Trophoblast cell (in vitro differentiated cells and primary cell): ENCODE measurements around the gene PTGER1.

Experiments used
- DNase-seq, 2 donors: peaks; one replicate each; pipeline ENCODE4 v3.0.0-alpha.2; 2016
- H2AFZ ChIP-seq: 2 replicates; pipeline ENCODE4 v1.6.1; 2013; ENCODE audit warnings: low read length, moderate library complexity, mild to moderate bottlenecking; ENCODE audit not compliant: insufficient read depth, poor library complexity
- H2AK5ac ChIP-seq: 2 replicates; pipeline ENCODE4 v1.6.1; 2013; ENCODE audit warnings: mild to moderate bottlenecking, low read length
- H2BK120ac ChIP-seq: 2 replicates; pipeline ENCODE4 v1.6.1; 2013; ENCODE audit warnings: low read length, mild to moderate bottlenecking, moderate library complexity; ENCODE audit not compliant: insufficient read depth, poor library complexity
- H2BK12ac ChIP-seq: 2 replicates; pipeline ENCODE4 v1.6.1; 2013; ENCODE audit warnings: mild to moderate bottlenecking, low read length, moderate library complexity
- H2BK5ac ChIP-seq: 2 replicates; pipeline ENCODE4 v1.6.1; 2013; ENCODE audit warnings: low read length, low read depth, moderate library complexity, mild to moderate bottlenecking; ENCODE audit not compliant: poor library complexity
- H3K14ac ChIP-seq: 2 replicates; pipeline ENCODE4 v1.6.1; 2013; ENCODE audit warnings: mild to moderate bottlenecking, low read length
- H3K18ac ChIP-seq: 2 replicates; pipeline ENCODE4 v1.6.1; 2013; ENCODE audit warnings: mild to moderate bottlenecking, low read length
- H3K23ac ChIP-seq: 2 replicates; pipeline ENCODE4 v1.6.1; 2013; ENCODE audit warnings: low read length
- H3K27ac ChIP-seq: 2 replicates; pipeline ENCODE4 v1.5.1; 2013; ENCODE audit warnings: low read depth, mild to moderate bottlenecking, inconsistent platforms, low read length, moderate library complexity
- H3K27me3 ChIP-seq: 2 replicates; pipeline ENCODE4 v1.6.1; 2013; ENCODE audit warnings: inconsistent platforms, mild to moderate bottlenecking, low read length, moderate library complexity; ENCODE audit not compliant: insufficient read depth
- H3K36me3 ChIP-seq, 2 experiments: 1 replicate in 1 of 2; 2 replicates in 1 of 2; pipeline ENCODE4 v1.6.1; 2013; ENCODE audit warnings: low read length in 2 of 2, mild to moderate bottlenecking in 2 of 2, moderate library complexity in 1 of 2; ENCODE audit not compliant: insufficient read depth in 2 of 2, control insufficient read depth in 1 of 2
- H3K4ac ChIP-seq: 2 replicates; pipeline ENCODE4 v1.6.1; 2013; ENCODE audit warnings: low read depth, mild to moderate bottlenecking, low read length, moderate library complexity
- H3K4me1 ChIP-seq, 2 experiments: 1 replicate in 1 of 2; 2 replicates in 1 of 2; pipeline ENCODE4 v1.6.1; 2013; ENCODE audit warnings: low read length in 2 of 2, mild to moderate bottlenecking in 2 of 2, moderate library complexity in 1 of 2; ENCODE audit not compliant: insufficient read depth in 2 of 2, control insufficient read depth in 1 of 2
- H3K4me2 ChIP-seq: 2 replicates; pipeline ENCODE4 v1.6.1; 2013; ENCODE audit warnings: inconsistent platforms, mild to moderate bottlenecking, low read length, moderate library complexity
- H3K4me3 ChIP-seq: 2 replicates; pipeline ENCODE4 v1.5.1; 2013; ENCODE audit warnings: mild to moderate bottlenecking, low read depth, low read length, inconsistent platforms
- H3K79me1 ChIP-seq: one replicate; pipeline ENCODE4 v1.6.1; 2013; ENCODE audit warnings: low read length
- H3K79me2 ChIP-seq: 2 replicates; pipeline ENCODE4 v1.6.1; 2013; ENCODE audit warnings: low read length, mild to moderate bottlenecking; ENCODE audit not compliant: control insufficient read depth, insufficient read depth, poor library complexity
- H3K9ac ChIP-seq: 2 replicates; pipeline ENCODE4 v1.6.1; 2013; ENCODE audit warnings: mild to moderate bottlenecking, low read length
- H3K9me3 ChIP-seq: 2 replicates; pipeline ENCODE4 v1.6.1; 2013; ENCODE audit warnings: low read depth, mild to moderate bottlenecking, control low read depth, inconsistent platforms, low read length; ENCODE audit not compliant: insufficient read depth
- H4K12ac ChIP-seq: 2 replicates; pipeline ENCODE4 v1.6.1; 2013; ENCODE audit warnings: low read depth, mild to moderate bottlenecking, low read length, moderate library complexity
- H4K8ac ChIP-seq: 2 replicates; pipeline ENCODE4 v1.6.1; 2013; ENCODE audit warnings: low read depth, mild to moderate bottlenecking, low read length, moderate library complexity
- H4K91ac ChIP-seq: one replicate; pipeline ENCODE4 v1.6.1; 2013; ENCODE audit warnings: low read depth, mild to moderate bottlenecking, low read length, moderate library complexity
- WGBS: extraction: QIAGEN DNeasy Blood & Tissue Kit; methylation state at CpG from one replicate; pipeline ENCODE4 v1.1.7; 2013; ENCODE audit warnings: missing lambda C conversion rate; ENCODE audit not compliant: insufficient read length, insufficient coverage; ENCODE audit errors: extremely low coverage; 5-methylcytosine and 5-hydroxymethylcytosine counted together

The PTGER1 gene

GRCh38 chr19:14473073-14473977 lies 1.8 kb downstream of the PTGER1 start:
- H3K9ac ChIP-seq: no peak overlapping the region
- H4K91ac ChIP-seq: no peak overlapping the region
- peaks cover 2% of the 10 kb centered on the region for H3K9me3 ChIP-seq
- no peak overlapping the region for H3K27ac ChIP-seq
- no peaks in the 10 kb centered on the region for H3K79me1 ChIP-seq
- no peak overlapping the region for H3K23ac ChIP-seq
- H2BK5ac ChIP-seq: no peak overlapping the region
- no peak overlapping the region for H2BK12ac ChIP-seq
- peaks cover 0 to 8% of the 10 kb centered on the region in 2 experiments for H3K4me1 ChIP-seq
- H4K12ac ChIP-seq: no peak overlapping the region
- no peaks in the 10 kb centered on the region for H3K27me3 ChIP-seq
- H3K79me2 ChIP-seq: no peaks in the 10 kb centered on the region
- H3K14ac ChIP-seq: no peak overlapping the region
- H3K4ac ChIP-seq: no peak overlapping the region
- peak in 1 of 2 donors; percentile 38 for DNase-seq
- H4K8ac ChIP-seq: no peak overlapping the region
- H3K18ac ChIP-seq: no peak overlapping the region
- no peak overlapping the region for H3K4me2 ChIP-seq
- H2BK120ac ChIP-seq: no peak overlapping the region
- H2AK5ac ChIP-seq: no peak overlapping the region
- H3K4me3 ChIP-seq: no peak overlapping the region
- peaks cover 13 to 14% of the 10 kb centered on the region in 2 experiments for H3K36me3 ChIP-seq
- no CpG with 5 or more reads among the region's 97 CpGs for WGBS
- H2AFZ ChIP-seq: no peak overlapping the region

DNA sequence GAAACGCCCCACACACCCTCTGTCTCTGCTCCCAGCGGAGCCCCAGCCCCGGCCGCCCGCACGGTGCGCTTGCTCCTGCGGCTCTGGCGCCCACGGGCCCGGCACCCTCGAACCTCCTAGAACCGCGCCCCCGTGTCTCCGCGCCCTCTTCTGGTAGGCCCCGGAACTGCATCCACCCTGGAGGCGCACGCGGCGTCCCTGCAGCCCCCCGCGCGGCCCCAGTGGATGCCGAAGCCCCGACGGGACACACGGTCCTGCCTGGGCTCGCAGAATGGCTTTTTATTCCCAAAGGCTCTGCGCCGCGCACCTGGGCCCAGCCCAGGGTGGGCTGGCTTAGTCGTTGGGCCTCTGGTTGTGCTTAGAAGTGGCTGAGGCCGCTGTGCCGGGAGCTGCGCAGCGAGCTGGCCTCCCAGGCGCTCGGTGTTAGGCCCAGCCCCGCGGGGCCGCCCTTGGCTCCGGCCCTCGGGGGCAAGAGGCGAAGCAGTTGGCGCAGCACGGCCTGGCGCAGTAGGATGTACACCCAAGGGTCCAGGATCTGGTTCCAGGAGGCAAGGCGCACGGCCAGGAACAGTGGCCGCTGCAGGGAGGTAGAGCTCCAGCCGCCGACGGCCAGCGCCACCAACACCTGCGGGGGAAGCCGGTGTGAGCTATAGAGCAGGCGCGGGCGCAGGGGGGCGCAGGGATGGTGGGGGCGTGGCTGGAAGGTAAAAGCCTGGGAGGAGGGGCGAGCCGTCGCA lies 2.8 kb downstream of the PTGER1 start:
- no peaks in the 10 kb centered on the region for H3K27me3 ChIP-seq
- peak overlapping the region; percentile 37 for H4K91ac ChIP-seq
- H3K9ac ChIP-seq: peak overlapping the region; percentile 10
- peak overlapping the region; percentile 69 for H2AFZ ChIP-seq
- no CpG with 5 or more reads among the region's 66 CpGs for WGBS
- H3K4me3 ChIP-seq: peak overlapping the region; percentile 4
- no peak overlapping the region for H2BK120ac ChIP-seq
- H3K79me2 ChIP-seq: no peaks in the 10 kb centered on the region
- H4K12ac ChIP-seq: peak overlapping the region; percentile 58
- no peak overlapping the region for H3K18ac ChIP-seq
- peaks cover 0 to 8% of the 10 kb centered on the region in 2 experiments for H3K4me1 ChIP-seq
- H3K23ac ChIP-seq: no peak overlapping the region
- no peak overlapping the region for H3K14ac ChIP-seq
- H2BK12ac ChIP-seq: no peak overlapping the region
- H4K8ac ChIP-seq: no peak overlapping the region
- peaks cover 2% of the 10 kb centered on the region for H3K9me3 ChIP-seq
- H3K36me3 ChIP-seq: peaks cover 3 to 6% of the 10 kb centered on the region in 2 experiments
- DNase-seq: peak; percentile 35 to 64
- no peak overlapping the region for H3K27ac ChIP-seq
- peak overlapping the region; percentile 67 for H3K4me2 ChIP-seq
- no peaks in the 10 kb centered on the region for H3K79me1 ChIP-seq
- H2AK5ac ChIP-seq: no peak overlapping the region
- no peak overlapping the region for H2BK5ac ChIP-seq
- H3K4ac ChIP-seq: no peak overlapping the region

GRCh38 chr19:14471436-14472187 lies 3.5 kb downstream of the PTGER1 start:
- Histone ChIP-seq H3K9ac (no peak overlapping the region), H3K36me3 (peaks cover 2 to 3% of the 10 kb centered on the region in 2 experiments), H3K79me1 (no peaks in the 10 kb centered on the region), H3K27ac (no peak overlapping the region), H3K79me2 (no peaks in the 10 kb centered on the region), H3K4ac (no peak overlapping the region), H3K4me2 (no peak overlapping the region), H4K91ac (no peak overlapping the region), H3K9me3 (peaks cover 2% of the 10 kb centered on the region), H2BK5ac (no peak overlapping the region), H4K12ac (no peak overlapping the region), H2BK12ac (no peak overlapping the region), H3K14ac (no peak overlapping the region), H2AK5ac (no peak overlapping the region), H4K8ac (no peak overlapping the region), H2BK120ac (no peak overlapping the region), H3K18ac (no peak overlapping the region), H3K23ac (no peak overlapping the region), H2AFZ (no peak overlapping the region), H3K4me1 (peaks cover 0 to 8% of the 10 kb centered on the region in 2 experiments), H3K27me3 (no peaks in the 10 kb centered on the region), H3K4me3 (no peak overlapping the region)
- no peak for DNase-seq
- WGBS: no CpG with 5 or more reads among the region's 46 CpGs
